ENCODE results near the gene ST3GAL4.

The ST3GAL4 gene

GRCh38 chr11:126430581-126431335, 75.3 kb downstream of the ST3GAL4 start:
- DNase-seq, result no peak

GRCh38 chr11:126431401-126432064, 76.0 kb downstream of the ST3GAL4 start:
- DNase-seq, result no peak

- no peak for DNase-seq
Measured at GRCh38 chr11:126432065-126432461, 76.6 kb downstream of the ST3GAL4 start.

GRCh38 chr11:126432525-126432924, 77.0 kb downstream of the ST3GAL4 start:
- DNase-seq, result no peak

GRCh38 chr11:126433244-126433846, 77.9 kb downstream of the ST3GAL4 start:
- DNase-seq, result no peak

- DNase-seq, result no peak
Measured at GRCh38 chr11:126433989-126434949, 78.8 kb downstream of the ST3GAL4 start.

GRCh38 chr11:126434950-126435335, 79.5 kb downstream of the ST3GAL4 start:
- no peak for DNase-seq

- DNase-seq, result no peak
Measured at GRCh38 chr11:126436209-126436755, 80.8 kb downstream of the ST3GAL4 start.

GRCh38 chr11:126437731-126438130, 82.2 kb downstream of the ST3GAL4 start:
- no peak for DNase-seq

- DNase-seq, result no peak
Measured at GRCh38 chr11:126438272-126438671, 82.8 kb downstream of the ST3GAL4 start.

- DNase-seq, result no peak
Measured at GRCh38 chr11:126438691-126439090, 83.2 kb downstream of the ST3GAL4 start.

GRCh38 chr11:126440276-126440675, 84.8 kb downstream of the ST3GAL4 start:
- no peak for DNase-seq

- DNase-seq, result peak; percentile 89
Measured at GRCh38 chr11:126440792-126441514, 85.5 kb downstream of the ST3GAL4 start.

- DNase-seq, result no peak
Measured at GRCh38 chr11:126443120-126443519, 87.6 kb downstream of the ST3GAL4 start.

GRCh38 chr11:126444072-126444471, 88.6 kb downstream of the ST3GAL4 start:
- no peak for DNase-seq

- no peak for DNase-seq
Measured at GRCh38 chr11:126446581-126446980, 91.1 kb downstream of the ST3GAL4 start.

- DNase-seq, result no peak
Measured at GRCh38 chr11:126450198-126450597, 94.7 kb downstream of the ST3GAL4 start.

- DNase-seq, result no peak
Measured at GRCh38 chr11:126450806-126451205, 95.3 kb downstream of the ST3GAL4 start.

GRCh38 chr11:126451211-126451802, 95.8 kb downstream of the ST3GAL4 start:
- DNase-seq, result no peak

GRCh38 chr11:126452241-126453101, 97.0 kb downstream of the ST3GAL4 start:
- peak; percentile 68 for DNase-seq
